Mononuclear cell (primary cell): ENCODE results near the gene AZU1. TPM values are rescaled to one million over a fixed set of nuclear protein-coding genes. Genes with fewer than 3 reads are reported as not detected.
"Not testable (repeated sequence)": the region's sequence is repeated elsewhere in the genome, so short reads cannot be mapped to it uniquely, and the experiment has no call there.

Experiments used
- H3K27me3 ChIP-seq: 2 replicates; pipeline ENCODE4 v1.6.0; 2011; ENCODE audit warnings: low read length, control low read depth; ENCODE audit not compliant: insufficient read depth
- H3K4me1 ChIP-seq: 2 replicates; pipeline ENCODE4 v1.5.1; 2011; ENCODE audit warnings: mild to moderate bottlenecking, low read length, control low read depth; ENCODE audit not compliant: insufficient read depth
- H3K4me3 ChIP-seq: 2 replicates; pipeline ENCODE4 v1.5.1; 2011; ENCODE audit warnings: mild to moderate bottlenecking, low read length, moderate library complexity
- H3K9me3 ChIP-seq: 2 replicates; pipeline ENCODE4 v1.5.1; 2011; ENCODE audit warnings: low read depth, mild to moderate bottlenecking, control low read depth, low read length
- total RNA-seq: library from RNA; depleted of rRNA; stranded (reverse); fragments of >200 nt; gene quantifications from one replicate; pipeline ENCODE4 v1.2.3, GENCODE V29; 2012

Gene AZU1
- total RNA-seq, 1 donor: 0.31 TPM

- no peaks in the 10 kb centered on the region for H3K9me3 ChIP-seq
- no peak overlapping the region for H3K4me3 ChIP-seq
- no peaks in the 10 kb centered on the region for H3K27me3 ChIP-seq
- peaks cover 43% of the 10 kb centered on the region for H3K4me1 ChIP-seq
Observed at GRCh38 chr19:825897-826644, 1.6 kb upstream of the AZU1 start.

GRCh38 chr19:827314-827709 lies 325 bp upstream of the AZU1 start:
- H3K4me3 ChIP-seq: no peak overlapping the region
- H3K4me1 ChIP-seq: peaks cover 43% of the 10 kb centered on the region
- no peaks in the 10 kb centered on the region for H3K27me3 ChIP-seq
- no peaks in the 10 kb centered on the region for H3K9me3 ChIP-seq

- peaks cover 28% of the 10 kb centered on the region for H3K4me1 ChIP-seq
- H3K27me3 ChIP-seq: no peaks in the 10 kb centered on the region
- no peaks in the 10 kb centered on the region for H3K9me3 ChIP-seq
- H3K4me3 ChIP-seq: no peak overlapping the region
Observed at GRCh38 chr19:829129-829758, 1.6 kb downstream of the AZU1 start.

GRCh38 chr19:831407-832369 lies 4.1 kb downstream of the AZU1 start:
- Histone ChIP-seq H3K27me3 (no peaks in the 10 kb centered on the region), H3K4me1 (peaks cover 14% of the 10 kb centered on the region), H3K4me3 (no peak overlapping the region), H3K9me3 (no peaks in the 10 kb centered on the region)

GRCh38 chr19:834216-834615 lies 6.6 kb downstream of the AZU1 start:
- Histone ChIP-seq H3K9me3 (no peaks in the 10 kb centered on the region), H3K4me1 (peaks cover 13% of the 10 kb centered on the region), H3K4me3 (no peak overlapping the region), H3K27me3 (no peaks in the 10 kb centered on the region)

GRCh38 chr19:835210-835810 lies 7.7 kb downstream of the AZU1 start:
- no peaks in the 10 kb centered on the region for H3K27me3 ChIP-seq
- no peak overlapping the region for H3K4me3 ChIP-seq
- H3K9me3 ChIP-seq: no peaks in the 10 kb centered on the region
- H3K4me1 ChIP-seq: peaks cover 17% of the 10 kb centered on the region

- Histone ChIP-seq H3K4me1 (peaks cover 34% of the 10 kb centered on the region), H3K9me3 (no peaks in the 10 kb centered on the region), H3K4me3 (no peak within 1 kb of the TSS), H3K27me3 (peaks cover 3% of the 10 kb centered on the region)
Observed at GRCh38 chr19:840519-841206, 13.0 kb downstream of the AZU1 start, which contains the start of gene PRTN3. Gene PRTN3, plus strand, starts transcription at chr19:840999. Its CDS starts 10 bp downstream, at chr19:841009.

- H3K4me1 ChIP-seq: peaks cover 30% of the 10 kb centered on the region
- not testable (repeated sequence) for H3K27me3 ChIP-seq, H3K4me3 ChIP-seq, H3K9me3 ChIP-seq
Observed at GRCh38 chr19:842802-843179, 15.2 kb downstream of the AZU1 start.

- no peaks in the 10 kb centered on the region for H3K9me3 ChIP-seq
- peaks cover 3% of the 10 kb centered on the region for H3K27me3 ChIP-seq
- peaks cover 32% of the 10 kb centered on the region for H3K4me1 ChIP-seq
- H3K4me3 ChIP-seq: no peak overlapping the region
Observed at GRCh38 chr19:843180-843835, 15.7 kb downstream of the AZU1 start.

- Histone ChIP-seq H3K4me1 (peaks cover 28% of the 10 kb centered on the region), H3K4me3 (no peak overlapping the region), H3K9me3 (no peaks in the 10 kb centered on the region), H3K27me3 (peaks cover 3% of the 10 kb centered on the region)
Observed at GRCh38 chr19:843836-844545, 16.4 kb downstream of the AZU1 start.

GRCh38 chr19:844546-844971 lies 16.9 kb downstream of the AZU1 start:
- H3K4me3 ChIP-seq: no peak overlapping the region
- H3K9me3 ChIP-seq: no peaks in the 10 kb centered on the region
- peaks cover 3% of the 10 kb centered on the region for H3K27me3 ChIP-seq
- peaks cover 24% of the 10 kb centered on the region for H3K4me1 ChIP-seq

- Histone ChIP-seq H3K27me3 (peaks cover 3% of the 10 kb centered on the region), H3K4me1 (peaks cover 22% of the 10 kb centered on the region), H3K4me3 (no peak overlapping the region), H3K9me3 (no peaks in the 10 kb centered on the region)
Observed at GRCh38 chr19:845707-846521, 18.3 kb downstream of the AZU1 start.
